Endodermal cell (in vitro differentiated cells): ENCODE results near the gene MMP2. TPM values are rescaled to one million over a fixed set of nuclear protein-coding genes. Genes with fewer than 3 reads are reported as not detected.

Experiments
- DNase-seq: peaks from one replicate; pipeline ENCODE4 v3.0.0-alpha.2; 2017
- H3K27ac ChIP-seq: 2 replicates; pipeline ENCODE4 v1.5.1; 2013; ENCODE audit warnings: mild to moderate bottlenecking, low read depth, low read length, moderate library complexity
- H3K27me3 ChIP-seq: 2 replicates; pipeline ENCODE4 v1.6.1; 2013; ENCODE audit warnings: mild to moderate bottlenecking, low read length, moderate library complexity; ENCODE audit not compliant: insufficient read depth, control insufficient read depth, poor library complexity, severe bottlenecking
- H3K36me3 ChIP-seq: 2 replicates; pipeline ENCODE4 v1.7.0; 2013; ENCODE audit warnings: mild to moderate bottlenecking, low read length, moderate library complexity; ENCODE audit not compliant: control insufficient read depth, insufficient read depth
- H3K4me1 ChIP-seq: one replicate; pipeline ENCODE4 v1.7.0; 2013; ENCODE audit warnings: low read length; ENCODE audit not compliant: control insufficient read depth, insufficient read depth
- H3K4me3 ChIP-seq: 2 replicates; pipeline ENCODE4 v1.5.1; 2013; ENCODE audit warnings: mild to moderate bottlenecking, low read length, moderate library complexity
- H3K9ac ChIP-seq: 2 replicates; pipeline ENCODE4 v1.6.1; 2013; ENCODE audit warnings: mild to moderate bottlenecking, low read length, moderate library complexity; ENCODE audit not compliant: poor library complexity, severe bottlenecking; ENCODE audit errors: extremely low read depth
- H3K9me3 ChIP-seq: 2 replicates; pipeline ENCODE4 v1.6.1; 2013; ENCODE audit warnings: mild to moderate bottlenecking, low read length, moderate library complexity; ENCODE audit not compliant: control insufficient read depth
- H3K27ac Mint-ChIP-seq: 2 replicates; pipeline ENCODE4 v1.8.0; 2020; ENCODE audit warnings: mixed read lengths
- H3K27me3 Mint-ChIP-seq: 2 replicates; pipeline ENCODE4 v1.8.0; 2021; ENCODE audit warnings: mild to moderate bottlenecking, mixed read lengths; ENCODE audit not compliant: insufficient read depth
- H3K36me3 Mint-ChIP-seq: 2 replicates; pipeline ENCODE4 v1.8.0; 2020; ENCODE audit warnings: low read depth, mixed read lengths
- H3K4me1 Mint-ChIP-seq: 2 replicates; pipeline ENCODE4 v1.8.0; 2020; ENCODE audit warnings: mixed read lengths
- H3K4me3 Mint-ChIP-seq: 2 replicates; pipeline ENCODE4 v1.8.0; 2020; ENCODE audit warnings: mild to moderate bottlenecking, moderate library complexity, mixed read lengths
- H3K9me3 Mint-ChIP-seq: 2 replicates; pipeline ENCODE4 v1.8.0; 2020; ENCODE audit warnings: mild to moderate bottlenecking, mixed read lengths
- WGBS, 2 experiments: methylation state at CpG; one replicate each; pipeline versions ENCODE4 v1.1.5 to v1.1.7; 2013; ENCODE audit warnings: missing lambda C conversion rate in 2 of 2, mixed read lengths in 1 of 2; ENCODE audit not compliant: insufficient coverage in 1 of 2, insufficient read length in 1 of 2; 5-methylcytosine and 5-hydroxymethylcytosine counted together
- total RNA-seq, 2 donors: library from RNA; stranded (reverse); fragmentation: NEBNext Ultra II Directional in 1 of 2; extraction: Animal tissue kit (Norgen Biotek cat#: 25700) in 1 of 2; gene quantifications; 2 replicates in 1 of 2; 3 replicates in 1 of 2; pipeline ENCODE4 v1.2.1, GENCODE V29; 2021
- TF ChIP-seq, protein P1 (sequence below): fragments of 200-600 bp; sonication (generic); conservative IDR thresholded peaks from 2 replicates; pipeline ENCODE4 v1.5.0; 2021; ENCODE audit warnings: antibody characterized with exemption, mild to moderate bottlenecking

Gene MMP2
- total RNA-seq, 2 donors from 2014 or later = 65.0 to 80.4 TPM

DNA sequence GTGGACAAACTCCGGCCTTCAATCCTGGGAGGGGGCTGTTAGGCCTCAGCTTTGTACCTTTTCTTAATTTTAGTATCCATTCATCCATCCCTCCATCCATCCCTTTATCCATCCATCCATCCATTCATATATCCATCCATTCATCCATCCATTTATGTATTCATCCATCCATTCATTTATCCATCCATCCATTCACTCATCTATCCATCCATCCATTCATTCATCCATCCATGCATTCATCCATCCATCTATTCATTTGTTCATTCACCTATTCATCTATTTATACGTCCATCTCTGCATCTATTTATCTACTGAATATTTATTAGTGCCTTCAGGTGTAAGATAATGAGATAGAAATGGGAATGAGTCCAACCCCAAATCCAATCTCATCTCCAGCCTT lies 26.0 kb upstream of the MMP2 start:
- no peak overlapping the region for H3K4me3 ChIP-seq
- H3K9me3 ChIP-seq = no peaks in the 10 kb centered on the region
- peaks cover 4% of the 10 kb centered on the region for H3K9me3 Mint-ChIP-seq
- no peaks in the 10 kb centered on the region for H3K27me3 ChIP-seq
- H3K9ac ChIP-seq = no peak overlapping the region
- no peaks in the 10 kb centered on the region for H3K4me1 ChIP-seq
- no peaks in the 10 kb centered on the region for H3K36me3 ChIP-seq
- TF ChIP-seq, protein P1, sequence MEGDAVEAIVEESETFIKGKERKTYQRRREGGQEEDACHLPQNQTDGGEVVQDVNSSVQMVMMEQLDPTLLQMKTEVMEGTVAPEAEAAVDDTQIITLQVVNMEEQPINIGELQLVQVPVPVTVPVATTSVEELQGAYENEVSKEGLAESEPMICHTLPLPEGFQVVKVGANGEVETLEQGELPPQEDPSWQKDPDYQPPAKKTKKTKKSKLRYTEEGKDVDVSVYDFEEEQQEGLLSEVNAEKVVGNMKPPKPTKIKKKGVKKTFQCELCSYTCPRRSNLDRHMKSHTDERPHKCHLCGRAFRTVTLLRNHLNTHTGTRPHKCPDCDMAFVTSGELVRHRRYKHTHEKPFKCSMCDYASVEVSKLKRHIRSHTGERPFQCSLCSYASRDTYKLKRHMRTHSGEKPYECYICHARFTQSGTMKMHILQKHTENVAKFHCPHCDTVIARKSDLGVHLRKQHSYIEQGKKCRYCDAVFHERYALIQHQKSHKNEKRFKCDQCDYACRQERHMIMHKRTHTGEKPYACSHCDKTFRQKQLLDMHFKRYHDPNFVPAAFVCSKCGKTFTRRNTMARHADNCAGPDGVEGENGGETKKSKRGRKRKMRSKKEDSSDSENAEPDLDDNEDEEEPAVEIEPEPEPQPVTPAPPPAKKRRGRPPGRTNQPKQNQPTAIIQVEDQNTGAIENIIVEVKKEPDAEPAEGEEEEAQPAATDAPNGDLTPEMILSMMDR = no peak
- no peaks in the 10 kb centered on the region for H3K27me3 Mint-ChIP-seq
- DNase-seq = no peak
- H3K4me1 Mint-ChIP-seq = no peaks in the 10 kb centered on the region
- H3K4me3 Mint-ChIP-seq = no peak overlapping the region
- 82 to 90% methylated on average over 1 of the region's 2 CpGs for WGBS, 2 experiments
- H3K27ac Mint-ChIP-seq = no peak overlapping the region
- H3K36me3 Mint-ChIP-seq = no peaks in the 10 kb centered on the region
- H3K27ac ChIP-seq = no peak overlapping the region

DNA sequence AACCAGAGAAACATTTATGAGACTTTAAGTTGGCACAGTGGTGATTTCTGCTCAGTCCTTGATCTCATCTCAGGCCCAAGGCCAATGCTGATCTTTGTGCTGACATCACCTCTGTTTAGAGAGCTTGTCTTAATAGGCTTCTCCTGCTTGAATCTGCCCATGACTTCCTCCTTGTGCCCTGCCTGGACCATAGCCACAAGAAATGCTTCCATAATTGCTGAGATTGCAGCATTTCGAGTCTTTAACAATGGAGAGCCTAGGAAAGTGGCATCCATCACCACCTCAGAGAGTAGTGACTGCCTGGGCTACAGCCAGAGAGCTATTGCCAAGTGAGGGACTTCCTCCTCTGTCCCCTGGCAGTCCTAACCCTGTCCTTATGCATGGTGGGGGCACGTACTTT lies 25.1 kb upstream of the MMP2 start:
- Histone ChIP-seq H3K4me3 (no peak overlapping the region), H3K36me3 (no peaks in the 10 kb centered on the region), H3K9ac (no peak overlapping the region), H3K27me3 (no peaks in the 10 kb centered on the region), H3K9me3 (no peaks in the 10 kb centered on the region), H3K27ac (no peak overlapping the region), H3K4me1 (no peaks in the 10 kb centered on the region)
- Mint-ChIP-seq H3K4me3 (no peak overlapping the region), H3K9me3 (peaks cover 4% of the 10 kb centered on the region), H3K4me1 (no peaks in the 10 kb centered on the region), H3K36me3 (no peaks in the 10 kb centered on the region), H3K27ac (no peak overlapping the region), H3K27me3 (no peaks in the 10 kb centered on the region)
- TF ChIP-seq, protein P1 = no peak
- no peak for DNase-seq
- WGBS, 2 experiments = 81 to 100% methylated on average over 1 to 2 of the region's 2 CpGs

DNA sequence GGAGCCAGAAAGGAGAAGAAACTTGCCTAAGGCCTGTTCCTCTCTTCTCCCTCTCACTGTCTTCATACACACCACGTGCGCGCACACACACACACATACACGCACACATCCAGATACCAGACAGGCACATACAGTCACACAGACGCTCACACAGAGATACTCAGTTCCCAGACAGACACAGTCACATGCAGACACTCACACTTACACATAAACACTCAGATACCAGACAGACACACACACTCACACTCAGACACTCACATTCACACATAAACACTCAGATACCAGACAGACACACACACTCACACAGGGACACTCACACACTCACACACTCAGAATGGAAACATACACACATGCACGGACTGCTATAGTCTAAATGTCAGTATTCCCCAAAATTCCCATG lies 24.1 kb upstream of the MMP2 start:
- H3K4me1 ChIP-seq = no peaks in the 10 kb centered on the region
- TF ChIP-seq, protein P1 = no peak
- no peak overlapping the region for H3K9ac ChIP-seq
- Mint-ChIP-seq H3K9me3 (peaks cover 4% of the 10 kb centered on the region), H3K27me3 (no peaks in the 10 kb centered on the region), H3K36me3 (no peaks in the 10 kb centered on the region), H3K4me1 (no peaks in the 10 kb centered on the region), H3K4me3 (no peak overlapping the region), H3K27ac (no peak overlapping the region)
- no peaks in the 10 kb centered on the region for H3K36me3 ChIP-seq
- no peaks in the 10 kb centered on the region for H3K27me3 ChIP-seq
- no peak overlapping the region for H3K27ac ChIP-seq
- WGBS, 2 experiments = 60 to 81% methylated on average over 1 to 6 of the region's 6 CpGs
- H3K9me3 ChIP-seq = no peaks in the 10 kb centered on the region
- DNase-seq = no peak
- H3K4me3 ChIP-seq = no peak overlapping the region
